Measurements from ENCODE around the gene DNAH2.

DNA sequence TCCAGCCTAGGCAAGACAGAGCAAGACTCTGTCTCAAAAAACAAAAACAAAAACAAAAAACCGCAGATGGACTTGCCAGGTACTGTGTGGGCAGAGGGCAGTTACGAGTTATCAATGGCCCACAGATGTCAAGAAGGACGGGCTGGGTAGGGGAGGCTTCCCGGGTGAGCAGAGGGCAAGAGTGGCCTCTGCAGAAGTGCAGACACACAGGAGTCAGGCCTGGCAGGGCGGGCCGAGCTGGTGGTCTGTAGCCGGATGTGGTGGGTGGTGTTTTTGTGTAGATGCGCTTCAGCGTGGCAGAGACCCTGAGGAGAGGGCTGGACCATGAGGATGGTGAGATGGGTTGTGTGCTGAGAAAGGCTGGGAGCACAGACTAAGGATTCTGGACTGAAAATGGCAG is 71.6 kb downstream of the DNAH2 start:
- TF ChIP-seq, protein P1, sequence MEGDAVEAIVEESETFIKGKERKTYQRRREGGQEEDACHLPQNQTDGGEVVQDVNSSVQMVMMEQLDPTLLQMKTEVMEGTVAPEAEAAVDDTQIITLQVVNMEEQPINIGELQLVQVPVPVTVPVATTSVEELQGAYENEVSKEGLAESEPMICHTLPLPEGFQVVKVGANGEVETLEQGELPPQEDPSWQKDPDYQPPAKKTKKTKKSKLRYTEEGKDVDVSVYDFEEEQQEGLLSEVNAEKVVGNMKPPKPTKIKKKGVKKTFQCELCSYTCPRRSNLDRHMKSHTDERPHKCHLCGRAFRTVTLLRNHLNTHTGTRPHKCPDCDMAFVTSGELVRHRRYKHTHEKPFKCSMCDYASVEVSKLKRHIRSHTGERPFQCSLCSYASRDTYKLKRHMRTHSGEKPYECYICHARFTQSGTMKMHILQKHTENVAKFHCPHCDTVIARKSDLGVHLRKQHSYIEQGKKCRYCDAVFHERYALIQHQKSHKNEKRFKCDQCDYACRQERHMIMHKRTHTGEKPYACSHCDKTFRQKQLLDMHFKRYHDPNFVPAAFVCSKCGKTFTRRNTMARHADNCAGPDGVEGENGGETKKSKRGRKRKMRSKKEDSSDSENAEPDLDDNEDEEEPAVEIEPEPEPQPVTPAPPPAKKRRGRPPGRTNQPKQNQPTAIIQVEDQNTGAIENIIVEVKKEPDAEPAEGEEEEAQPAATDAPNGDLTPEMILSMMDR (IDR thresholded peaks at IDR 0.05), result no peak
- no peak for TF ChIP-seq POLR2AphosphoS5 (IDR thresholded peaks at IDR 0.05; ENCODE audit: low read depth, low read length)
